Measurements from ENCODE around the gene NLRP13. TPM values are rescaled to one million over a fixed set of nuclear protein-coding genes. Genes with fewer than 3 reads are reported as not detected.

The NLRP13 gene
- total RNA-seq, 1 experiment from 2014 or later, result not detected

DNA sequence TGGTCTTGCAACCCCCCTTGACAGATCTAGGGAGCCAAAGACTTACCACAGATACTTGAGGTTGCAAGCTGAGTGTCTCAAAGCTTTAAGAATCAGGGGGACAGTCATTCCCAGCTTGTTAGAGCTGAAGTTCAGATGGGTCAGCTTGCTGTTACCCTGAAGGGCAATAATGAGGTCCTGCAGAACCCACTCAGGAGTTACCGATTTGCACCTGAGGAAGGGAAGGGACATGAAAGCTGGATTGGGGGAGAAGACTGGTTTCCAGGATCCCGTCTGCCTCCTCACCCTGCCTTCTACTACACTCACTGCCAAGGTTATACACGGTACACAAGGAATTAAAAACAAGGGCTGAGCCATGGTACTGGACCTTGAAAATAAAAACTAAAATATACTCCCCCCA, 24.4 kb downstream of the NLRP13 start (continued):
- TF ChIP-seq ZBTB33 (IDR thresholded peaks at IDR 0.05; ENCODE audit: extremely low read depth, insufficient replicate concordance, low read length) (no peak), RAD21 (IDR thresholded peaks at IDR 0.05; ENCODE audit: low read depth) (no peak), SRF (IDR thresholded peaks at IDR 0.05; ENCODE audit: low read depth) (no peak), POLR2A (IDR thresholded peaks at IDR 0.05; ENCODE audit: borderline replicate concordance, extremely low read depth, insufficient read depth, insufficient read length) (no peak), CEBPB (IDR thresholded peaks at IDR 0.05; ENCODE audit: low read depth) (no peak), JUND (IDR thresholded peaks at IDR 0.05) (no peak), YY1 (IDR thresholded peaks at IDR 0.05; ENCODE audit: extremely low read depth, insufficient replicate concordance, low read depth, low read length) (no peak)
- TF ChIP-seq, protein P1, sequence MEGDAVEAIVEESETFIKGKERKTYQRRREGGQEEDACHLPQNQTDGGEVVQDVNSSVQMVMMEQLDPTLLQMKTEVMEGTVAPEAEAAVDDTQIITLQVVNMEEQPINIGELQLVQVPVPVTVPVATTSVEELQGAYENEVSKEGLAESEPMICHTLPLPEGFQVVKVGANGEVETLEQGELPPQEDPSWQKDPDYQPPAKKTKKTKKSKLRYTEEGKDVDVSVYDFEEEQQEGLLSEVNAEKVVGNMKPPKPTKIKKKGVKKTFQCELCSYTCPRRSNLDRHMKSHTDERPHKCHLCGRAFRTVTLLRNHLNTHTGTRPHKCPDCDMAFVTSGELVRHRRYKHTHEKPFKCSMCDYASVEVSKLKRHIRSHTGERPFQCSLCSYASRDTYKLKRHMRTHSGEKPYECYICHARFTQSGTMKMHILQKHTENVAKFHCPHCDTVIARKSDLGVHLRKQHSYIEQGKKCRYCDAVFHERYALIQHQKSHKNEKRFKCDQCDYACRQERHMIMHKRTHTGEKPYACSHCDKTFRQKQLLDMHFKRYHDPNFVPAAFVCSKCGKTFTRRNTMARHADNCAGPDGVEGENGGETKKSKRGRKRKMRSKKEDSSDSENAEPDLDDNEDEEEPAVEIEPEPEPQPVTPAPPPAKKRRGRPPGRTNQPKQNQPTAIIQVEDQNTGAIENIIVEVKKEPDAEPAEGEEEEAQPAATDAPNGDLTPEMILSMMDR (IDR thresholded peaks at IDR 0.05 in 2 of 3, conservative IDR thresholded peaks at IDR 0.05 in 1 of 3; ENCODE audit: borderline replicate concordance in 1 of 3, insufficient read depth in 1 of 3, low read depth in 2 of 3, low read length in 2 of 3), result no peak

DNA sequence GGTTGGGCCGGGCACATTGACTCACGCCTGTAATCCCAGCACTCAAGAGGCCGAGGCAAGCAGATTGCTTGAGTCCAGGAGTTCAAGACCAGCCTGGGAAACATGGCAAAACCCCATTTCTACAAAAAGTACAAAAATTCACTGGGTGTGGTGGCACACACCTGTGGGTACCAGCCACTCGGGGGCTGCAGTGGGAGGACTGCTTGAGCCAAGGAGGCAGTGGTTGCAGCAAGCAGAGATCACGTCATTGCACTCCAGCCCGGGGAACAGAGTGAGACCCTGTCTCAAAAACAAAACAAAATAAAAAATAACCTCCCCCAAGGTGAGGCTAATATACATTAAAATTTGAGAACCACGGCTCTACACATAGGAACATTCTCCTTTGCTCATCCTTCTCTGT, 24.9 kb downstream of the NLRP13 start:
- no peaks in the 10 kb centered on the region for H3K4me1 ChIP-seq (ENCODE audit: control insufficient read depth in 1 of 2, insufficient read depth in 2 of 2, low read length in 2 of 2)
- no peak overlapping the region for H3K9ac ChIP-seq (ENCODE audit: low read length)
- no peak overlapping the region for H3K4me3 ChIP-seq (replicated peaks in 1 of 2; ENCODE audit: low read depth in 1 of 2, low read length in 2 of 2)
- H3K36me3 ChIP-seq (ENCODE audit: control insufficient read depth in 1 of 2, insufficient read depth in 2 of 2, low read length in 2 of 2), result no peaks in the 10 kb centered on the region
- POLR2A ChIA-PET, result no interaction called here
- H3K79me2 ChIP-seq (ENCODE audit: insufficient read depth, low read length), result no peaks in the 10 kb centered on the region
- peaks cover 26% of the 10 kb centered on the region for H3K27me3 ChIP-seq (ENCODE audit: insufficient read depth, low read length)
- H3K9me3 ChIP-seq (ENCODE audit: control insufficient read depth in 1 of 2, insufficient read depth in 1 of 2, low read depth in 1 of 2, low read length in 2 of 2), result no peaks in the 10 kb centered on the region
- H4K20me1 ChIP-seq (ENCODE audit: insufficient read depth), result no peaks in the 10 kb centered on the region
- H3K27ac ChIP-seq (ENCODE audit: low read depth, low read length), result no peak overlapping the region
- no TSS peak for BruUV-seq (replicated peaks)
- RAD21 ChIA-PET (ENCODE audit: low non-redundant PET in 1 of 2, low total read pairs in 2 of 2, uncharacterized antibody in 2 of 2, unreplicated experiment in 2 of 2), result no interaction called here
- intact Hi-C loops (cut with micrococcal nuclease), result no loop called here
- CTCF ChIA-PET, result no interaction called here
- ATAC-seq, result no peak
- H3K9me2 ChIP-seq (ENCODE audit: insufficient read depth), result no peaks in the 10 kb centered on the region
- no peak overlapping the region for H3K4me2 ChIP-seq (ENCODE audit: low read length)
- DNase-seq (ENCODE audit: low read depth, low spot score), result no peak
- H2AFZ ChIP-seq (ENCODE audit: low read depth, low read length, poor library complexity, severe bottlenecking), result no peak overlapping the region
- no peak for TF ChIP-seq RAD21 (IDR thresholded peaks at IDR 0.05; ENCODE audit: low read depth)
- no peak for TF ChIP-seq CBX3 (IDR thresholded peaks at IDR 0.05; ENCODE audit: low read depth)
- TF ChIP-seq, protein P2, sequence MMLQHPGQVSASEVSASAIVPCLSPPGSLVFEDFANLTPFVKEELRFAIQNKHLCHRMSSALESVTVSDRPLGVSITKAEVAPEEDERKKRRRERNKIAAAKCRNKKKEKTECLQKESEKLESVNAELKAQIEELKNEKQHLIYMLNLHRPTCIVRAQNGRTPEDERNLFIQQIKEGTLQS (IDR thresholded peaks at IDR 0.05), result no peak
- TF ChIP-seq ZBTB33 (IDR thresholded peaks at IDR 0.05; ENCODE audit: extremely low read depth, insufficient replicate concordance, low read length), result no peak
- TF ChIP-seq SIN3A (IDR thresholded peaks at IDR 0.05; ENCODE audit: low read depth), result no peak
- no peak for TF ChIP-seq POLR2AphosphoS5 (IDR thresholded peaks at IDR 0.05; ENCODE audit: low read depth, low read length)
- no peak for TF ChIP-seq YY1 (IDR thresholded peaks at IDR 0.05; ENCODE audit: extremely low read depth, insufficient replicate concordance, low read depth, low read length)
- no peak for TF ChIP-seq POLR2A (IDR thresholded peaks at IDR 0.05; ENCODE audit: borderline replicate concordance, extremely low read depth, insufficient read depth, insufficient read length)
